SK-N-MC (cell line): ENCODE results near the gene ASTE1.
"Not testable (repeated sequence)": the region's sequence is repeated elsewhere in the genome, so short reads cannot be mapped to it uniquely, and the experiment has no call there.

ENCODE experiments used
- DNase-seq: peaks from one replicate; pipeline ENCODE4 v3.0.0-alpha.2; 2011; ENCODE audit warnings: low read depth, low spot score
- H3K27ac ChIP-seq: fragments of 200-600 bp; sonication (generic); 2 replicates; pipeline ENCODE4 v1.5.1; 2016; ENCODE audit warnings: mixed run types
- H3K36me3 ChIP-seq: fragments of 200-600 bp; sonication (generic); 2 replicates; pipeline ENCODE4 v1.6.1; 2017; ENCODE audit warnings: antibody characterized with exemption, low read length, mixed read lengths; ENCODE audit not compliant: insufficient read depth
- H3K4me3 ChIP-seq: fragments of 200-600 bp; sonication (generic); 2 replicates; pipeline ENCODE4 v1.5.1; 2016
- H3K9ac ChIP-seq: fragments of 200-600 bp; sonication (generic); 2 replicates; pipeline ENCODE4 v1.8.0; 2017; ENCODE audit warnings: mixed run types, mixed read lengths; ENCODE audit not compliant: insufficient read length
- H3K9me3 ChIP-seq: fragments of 200-600 bp; sonication (generic); 2 replicates; pipeline ENCODE4 v1.6.1; 2017; ENCODE audit warnings: low read depth, mild to moderate bottlenecking, antibody characterized with exemption, low read length, moderate library complexity, mixed read lengths
- EZH2 ChIP-seq: fragments of 200-600 bp; sonication (generic); IDR thresholded peaks from one replicate; pipeline ENCODE4 v1.6.1; 2017; ENCODE audit warnings: antibody characterized with exemption
- FOXP2 ChIP-seq: optimal IDR thresholded peaks from 2 replicates; pipeline ENCODE3; 2011; ENCODE audit warnings: mild to moderate bottlenecking, moderate library complexity; ENCODE audit not compliant: insufficient read depth; ENCODE audit errors: extremely low read length, control extremely low read depth
- POLR2AphosphoS5 ChIP-seq: IDR thresholded peaks from 2 replicates; pipeline ENCODE4 v1.6.1; 2012; ENCODE audit warnings: mild to moderate bottlenecking, low read depth, low read length, borderline replicate concordance

Gene ASTE1

DNA sequence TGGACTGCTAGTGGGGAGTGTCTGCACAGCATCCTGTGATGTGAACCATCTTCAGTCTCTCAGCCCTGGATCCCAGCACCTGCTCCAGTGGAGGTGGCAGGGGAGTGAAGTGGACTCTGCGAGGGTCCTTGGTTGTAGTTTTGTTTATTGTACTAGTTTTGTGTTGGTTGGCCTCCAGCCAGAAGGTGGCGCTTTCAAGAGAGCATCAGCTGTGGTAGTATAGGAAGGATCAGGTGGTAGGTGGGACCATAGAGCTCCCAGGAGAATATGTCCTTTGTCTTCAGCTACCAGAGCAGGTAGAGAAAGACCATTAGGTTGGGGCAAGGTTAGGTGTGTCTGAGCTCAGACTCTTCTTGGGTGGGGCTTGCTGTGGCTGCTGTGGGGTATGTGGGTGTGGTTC, 21.0 kb upstream of the ASTE1 start:
- TF ChIP-seq POLR2AphosphoS5 (no peak), EZH2 (no peak), FOXP2 (no peak)
- Histone ChIP-seq H3K27ac (no peak overlapping the region), H3K4me3 (no peak overlapping the region), H3K9me3 (no peaks in the 10 kb centered on the region), H3K9ac (no peak overlapping the region), H3K36me3 (no peaks in the 10 kb centered on the region; the same call in 1 of the 2 replicates)
- no peak for DNase-seq

DNA sequence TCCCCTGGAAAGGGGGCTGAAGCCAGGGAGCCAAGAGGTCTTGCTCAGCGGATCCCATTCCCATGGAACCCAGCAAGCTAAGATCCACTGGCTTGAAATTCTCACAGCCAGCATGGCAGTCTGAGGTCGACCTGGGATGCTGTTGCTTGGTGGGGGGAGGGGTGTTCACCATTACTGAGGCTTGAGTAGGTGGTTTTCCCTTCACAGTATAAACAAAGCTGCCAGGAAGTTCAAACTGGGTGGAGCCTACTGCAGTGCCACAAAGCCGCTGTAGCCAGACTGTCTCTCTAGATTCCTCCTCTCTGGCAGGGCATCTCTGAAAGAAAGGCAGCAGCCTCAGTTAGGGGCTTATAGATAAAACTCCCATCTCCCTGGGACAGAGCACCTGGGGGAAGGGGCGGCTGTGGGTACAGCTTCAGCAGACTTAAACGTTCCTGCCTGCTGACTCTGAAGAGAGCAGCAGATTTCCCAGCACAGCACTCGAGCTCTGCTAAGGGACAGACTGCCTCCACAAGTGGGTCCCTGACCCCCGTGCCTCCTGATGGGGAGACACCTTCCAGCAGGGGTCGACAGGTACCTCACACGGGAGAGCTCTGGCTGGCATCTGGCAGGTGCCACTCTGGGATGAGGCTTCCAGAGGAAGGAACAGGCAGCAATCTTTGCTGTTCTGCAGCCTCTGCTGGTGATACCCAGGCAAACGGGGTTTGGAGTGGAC, 15.8 kb upstream of the ASTE1 start:
- H3K27ac ChIP-seq = peak overlapping the region; percentile 98
- H3K9ac ChIP-seq, H3K4me3 ChIP-seq, H3K9me3 ChIP-seq, DNase-seq, H3K36me3 ChIP-seq: not testable (repeated sequence)

DNA sequence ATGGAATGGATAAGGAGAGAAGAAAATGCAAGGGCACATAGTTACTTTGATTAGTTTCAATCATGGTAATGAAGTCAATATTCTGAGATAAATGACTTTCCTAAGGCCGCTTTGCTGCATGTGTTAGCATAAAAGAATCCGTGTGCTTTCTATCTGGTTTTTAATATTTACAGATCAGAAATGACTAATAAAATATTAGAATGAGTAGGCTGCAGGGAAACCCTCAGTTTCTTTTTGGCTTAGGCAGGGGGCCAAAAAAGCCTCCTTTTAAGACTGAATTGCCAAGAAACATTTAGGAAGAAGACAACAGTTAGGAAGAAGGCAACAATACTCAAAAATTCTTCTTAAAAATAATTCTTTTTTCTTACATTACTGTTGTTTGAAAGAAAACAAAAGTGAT, 11.7 kb upstream of the ASTE1 start:
- no peaks in the 10 kb centered on the region for H3K9me3 ChIP-seq
- TF ChIP-seq POLR2AphosphoS5 (no peak), EZH2 (no peak), FOXP2 (no peak)
- H3K27ac ChIP-seq = peak overlapping the region; percentile 98
- peak overlapping the region; percentile 76 for H3K9ac ChIP-seq
- H3K4me3 ChIP-seq = peak overlapping the region; percentile 56
- H3K36me3 ChIP-seq = no peaks in the 10 kb centered on the region; the same call in 1 of the 2 replicates
- DNase-seq = no peak

- no peak for DNase-seq
- Histone ChIP-seq H3K36me3 (no peaks in the 10 kb centered on the region; the same call in 1 of the 2 replicates), H3K27ac (no peak overlapping the region), H3K9ac (no peak overlapping the region), H3K4me3 (no peak overlapping the region), H3K9me3 (no peaks in the 10 kb centered on the region)
- TF ChIP-seq FOXP2 (no peak), EZH2 (no peak), POLR2AphosphoS5 (no peak)
These were observed 10.4 kb upstream of the ASTE1 start for GRCh38 chr3:131036986-131037385.

- no peaks in the 10 kb centered on the region; the same call in 1 of the 2 replicates for H3K36me3 ChIP-seq
- peak overlapping the region; percentile 19 for H3K27ac ChIP-seq
- H3K9ac ChIP-seq = no peak overlapping the region
- no peak for DNase-seq
- no peak for TF ChIP-seq POLR2AphosphoS5
- no peak for TF ChIP-seq FOXP2
- no peak for TF ChIP-seq EZH2
- H3K4me3 ChIP-seq = no peak overlapping the region
- no peaks in the 10 kb centered on the region for H3K9me3 ChIP-seq
These were observed 9.7 kb upstream of the ASTE1 start for GRCh38 chr3:131036200-131036816.

- peak; percentile 90 for DNase-seq
These were observed 7.0 kb upstream of the ASTE1 start for GRCh38 chr3:131033480-131034080.

GRCh38 chr3:131031660-131032059, 5.0 kb upstream of the ASTE1 start:
- no peak for DNase-seq
- H3K27ac ChIP-seq = peak overlapping the region; percentile 64
- no peaks in the 10 kb centered on the region for H3K9me3 ChIP-seq
- no peaks in the 10 kb centered on the region for H3K36me3 ChIP-seq
- TF ChIP-seq FOXP2 (no peak), EZH2 (no peak), POLR2AphosphoS5 (no peak)
- no peak overlapping the region for H3K4me3 ChIP-seq
- H3K9ac ChIP-seq = no peak overlapping the region

More at GRCh38 chr3:131033480-131034080, 7.0 kb upstream of the ASTE1 start:
- no peaks in the 10 kb centered on the region for H3K9me3 ChIP-seq
- peak overlapping the region; percentile 18 for H3K9ac ChIP-seq
- no peaks in the 10 kb centered on the region; the same call in 1 of the 2 replicates for H3K36me3 ChIP-seq
- H3K4me3 ChIP-seq = peak overlapping the region; percentile 21; the same call in 1 of the 2 replicates
- H3K27ac ChIP-seq = peak overlapping the region; percentile 81
- TF ChIP-seq EZH2 (no peak), POLR2AphosphoS5 (no peak), FOXP2 (no peak)

GRCh38 chr3:131028844-131029243, 2.2 kb upstream of the ASTE1 start:
- H3K9ac ChIP-seq = no peak overlapping the region
- TF ChIP-seq EZH2 (no peak), FOXP2 (no peak), POLR2AphosphoS5 (no peak)
- no peak overlapping the region for H3K4me3 ChIP-seq
- H3K27ac ChIP-seq = peak overlapping the region; percentile 63
- peaks cover 14% of the 10 kb centered on the region for H3K36me3 ChIP-seq
- no peaks in the 10 kb centered on the region for H3K9me3 ChIP-seq
- DNase-seq = no peak
